HEK293 (cell line): ENCODE results near the gene AMN.

ENCODE experiments used
- CTCF ChIA-PET: fragments of 350-600 bp; formaldehyde crosslinking; extraction: SDS; loops from one replicate; lab custom pipeline; 2021; ENCODE audit warnings: antibody characterized with exemption; lab: Yijun Ruan, JAX
- POLR2A ChIA-PET: fragments of 300-600 bp; formaldehyde crosslinking; extraction: SDS; loops from one replicate; lab custom pipeline; 2020; ENCODE audit warnings: antibody characterized with exemption, inconsistent platforms; lab: Yijun Ruan, JAX
- H3K27ac ChIP-seq: fragments of 200-500 bp; sonication (Bioruptor generic); 2 replicates; pipeline ENCODE4 v1.5.1; 2014; ENCODE audit warnings: low read depth, low read length, control low read depth, inconsistent platforms; ENCODE audit errors: extremely low read depth
- H3K36me3 ChIP-seq, 2 experiments: fragments of 200-500 bp in 1 of 2; sonication (Bioruptor generic) in 1 of 2; 1 replicate in 1 of 2; 2 replicates in 1 of 2; pipeline ENCODE4 v1.5.1; 2014 to 2017; ENCODE audit warnings: inconsistent platforms in 2 of 2, low read length in 2 of 2; ENCODE audit not compliant: control insufficient read depth in 2 of 2, insufficient read depth in 1 of 2
- H3K4me1 ChIP-seq: fragments of 200-500 bp; sonication (Bioruptor generic); 2 replicates; pipeline ENCODE4 v1.5.1; 2014; ENCODE audit warnings: mild to moderate bottlenecking, low read length, inconsistent platforms; ENCODE audit not compliant: control insufficient read depth, insufficient read depth
- H3K4me3 ChIP-seq: 2 replicates; pipeline ENCODE4 v1.5.1; 2011; ENCODE audit warnings: low read depth, mild to moderate bottlenecking, control low read depth, low read length, moderate library complexity
- H3K9me3 ChIP-seq: fragments of 200-500 bp; sonication (Bioruptor generic); 2 replicates; pipeline ENCODE4 v1.5.1; 2014; ENCODE audit warnings: low read depth, low read length, inconsistent platforms; ENCODE audit not compliant: control insufficient read depth, insufficient read depth
- BCL11A ChIP-seq: fragments of 450-650 bp; formaldehyde crosslinking; IDR thresholded peaks from 2 replicates; pipeline ENCODE4 v1.5.1; 2016; ENCODE audit warnings: low read depth, missing biosample characterization, missing genetic modification characterization
- PRDM1 ChIP-seq: fragments of 450-650 bp; formaldehyde crosslinking; IDR thresholded peaks from 2 replicates; pipeline ENCODE4; 2016; ENCODE audit warnings: missing biosample characterization, missing genetic modification characterization
- SALL2 ChIP-seq: fragments of 450-650 bp; formaldehyde crosslinking; IDR thresholded peaks from 2 replicates; pipeline ENCODE4 v1.5.0; 2017; ENCODE audit warnings: missing biosample characterization, mild to moderate bottlenecking, missing genetic modification characterization, borderline replicate concordance
- SETDB1 ChIP-seq: IDR thresholded peaks from one replicate; pipeline ENCODE4 v1.6.1; 2017; ENCODE audit warnings: mild to moderate bottlenecking, low read length, moderate library complexity, mixed read lengths; ENCODE audit not compliant: insufficient read length
- ZBTB21 ChIP-seq: fragments of 450-650 bp; formaldehyde crosslinking; IDR thresholded peaks from 2 replicates; pipeline ENCODE4 v1.5.1; 2017; ENCODE audit warnings: missing biosample characterization, missing genetic modification characterization
- ZBTB8A ChIP-seq: fragments of 450-650 bp; formaldehyde crosslinking; IDR thresholded peaks from 2 replicates; pipeline ENCODE4 v1.5.1; 2016; ENCODE audit warnings: missing biosample characterization, missing genetic modification characterization
- ZNF138 ChIP-seq: fragments of 450-650 bp; formaldehyde crosslinking; IDR thresholded peaks from 2 replicates; pipeline ENCODE4 v1.5.1; 2016; ENCODE audit warnings: missing biosample characterization, missing genetic modification characterization, borderline replicate concordance
- ZNF155 ChIP-seq: fragments of 450-650 bp; formaldehyde crosslinking; IDR thresholded peaks from 2 replicates; pipeline ENCODE4 v1.5.1; 2016; ENCODE audit warnings: missing biosample characterization, missing genetic modification characterization
- ZNF248 ChIP-seq: fragments of 450-650 bp; formaldehyde crosslinking; IDR thresholded peaks from 2 replicates; pipeline ENCODE4 v1.5.1; 2017; ENCODE audit warnings: missing biosample characterization, missing genetic modification characterization
- ZNF292 ChIP-seq: fragments of 450-650 bp; formaldehyde crosslinking; IDR thresholded peaks from 2 replicates; pipeline ENCODE4 v1.5.1; 2016; ENCODE audit warnings: low read depth, missing biosample characterization, missing genetic modification characterization, borderline replicate concordance
- ZNF302 ChIP-seq: fragments of 450-650 bp; formaldehyde crosslinking; IDR thresholded peaks from 2 replicates; pipeline ENCODE4 v1.5.1; 2016; ENCODE audit warnings: missing biosample characterization, missing genetic modification characterization, low read depth
- ZNF311 ChIP-seq: fragments of 450-650 bp; formaldehyde crosslinking; IDR thresholded peaks from 2 replicates; pipeline ENCODE4 v1.5.1; 2017; ENCODE audit warnings: missing biosample characterization, missing genetic modification characterization, borderline replicate concordance
- ZNF391 ChIP-seq: fragments of 450-650 bp; formaldehyde crosslinking; IDR thresholded peaks from 2 replicates; pipeline ENCODE4 v1.5.1; 2016; ENCODE audit warnings: low read depth, missing biosample characterization, missing genetic modification characterization, borderline replicate concordance
- ZNF544 ChIP-seq: fragments of 450-650 bp; formaldehyde crosslinking; IDR thresholded peaks from 2 replicates; pipeline ENCODE4 v1.5.0; 2017; ENCODE audit warnings: missing biosample characterization, missing genetic modification characterization
- ZNF555 ChIP-seq: fragments of 450-650 bp; formaldehyde crosslinking; conservative IDR thresholded peaks from 2 replicates; pipeline ENCODE4 v1.5.1; 2017; ENCODE audit warnings: missing biosample characterization, mild to moderate bottlenecking, missing genetic modification characterization, inconsistent platforms
- ZNF623 ChIP-seq: fragments of 450-650 bp; formaldehyde crosslinking; IDR thresholded peaks from 2 replicates; pipeline ENCODE4 v1.5.1; 2016; ENCODE audit warnings: missing biosample characterization, missing genetic modification characterization
- ZNF776 ChIP-seq: fragments of 450-650 bp; formaldehyde crosslinking; IDR thresholded peaks from 2 replicates; pipeline ENCODE4 v1.5.0; 2017; ENCODE audit warnings: missing biosample characterization, missing genetic modification characterization, borderline replicate concordance
- TF ChIP-seq, protein P1 (sequence below): fragments of 450-650 bp; formaldehyde crosslinking; IDR thresholded peaks from 2 replicates; pipeline ENCODE4 v1.5.1; 2017; ENCODE audit warnings: missing biosample characterization, missing genetic modification characterization
- TF ChIP-seq, protein P2 (sequence below): fragments of 450-650 bp; formaldehyde crosslinking; IDR thresholded peaks from 2 replicates; pipeline ENCODE4 v1.5.1; 2016; ENCODE audit warnings: missing biosample characterization, missing genetic modification characterization, borderline replicate concordance
- TF ChIP-seq, protein P3 (sequence below): fragments of 450-650 bp; formaldehyde crosslinking; IDR thresholded peaks from 2 replicates; pipeline ENCODE4 v1.5.1; 2016; ENCODE audit warnings: missing biosample characterization, missing genetic modification characterization
- TF ChIP-seq, protein P4 (sequence below): fragments of 450-650 bp; formaldehyde crosslinking; IDR thresholded peaks from 2 replicates; pipeline ENCODE4 v1.5.1; 2017; ENCODE audit warnings: missing biosample characterization, missing genetic modification characterization
- TF ChIP-seq, protein P5 (sequence below): fragments of 450-650 bp; formaldehyde crosslinking; IDR thresholded peaks from 2 replicates; pipeline ENCODE4 v1.5.1; 2016; ENCODE audit warnings: missing biosample characterization, missing genetic modification characterization, low read depth
- TF ChIP-seq, protein P6 (sequence below): fragments of 450-650 bp; formaldehyde crosslinking; IDR thresholded peaks from 2 replicates; pipeline ENCODE4 v1.5.1; 2016; ENCODE audit warnings: missing biosample characterization, missing genetic modification characterization

The AMN gene

DNA sequence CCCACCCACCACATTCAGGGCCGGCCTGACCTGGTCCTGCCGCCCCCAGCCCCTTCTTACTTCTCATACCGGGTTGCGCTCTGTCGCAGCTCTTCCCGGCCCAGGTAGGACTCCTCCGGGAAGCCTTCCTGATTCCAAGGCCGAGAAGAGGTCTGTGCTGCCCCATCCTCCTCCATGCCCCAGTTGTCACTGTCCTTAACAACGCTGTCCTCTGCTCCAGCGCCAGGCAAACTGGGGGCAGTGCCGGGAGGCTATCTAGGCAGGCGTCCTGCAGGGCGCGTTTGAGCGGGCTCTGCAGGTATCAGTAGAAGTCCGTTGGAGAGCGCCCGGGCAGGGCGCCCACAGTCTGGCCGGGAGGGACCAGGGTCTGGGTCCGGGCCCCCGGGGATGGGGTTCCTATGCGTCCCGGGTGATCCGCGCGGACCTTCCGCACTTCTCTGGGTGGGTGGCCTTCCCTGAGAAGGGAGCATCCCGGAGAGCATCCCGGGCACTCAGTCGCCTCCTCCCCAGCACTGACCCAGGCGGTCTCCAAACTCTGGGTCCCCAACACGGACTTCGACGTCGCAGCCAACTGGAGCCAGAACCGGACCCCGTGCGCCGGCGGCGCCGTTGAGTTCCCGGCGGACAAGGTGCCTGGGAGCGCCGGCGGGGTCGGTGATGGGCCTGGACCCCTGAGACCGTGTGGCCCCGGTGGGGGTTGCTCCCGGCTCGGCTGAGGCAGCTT lies 900 bp downstream of the AMN start:
- no peak for TF ChIP-seq ZNF248 (tag by site-specific recombination)
- no peak for TF ChIP-seq ZNF302
- TF ChIP-seq, protein P1, sequence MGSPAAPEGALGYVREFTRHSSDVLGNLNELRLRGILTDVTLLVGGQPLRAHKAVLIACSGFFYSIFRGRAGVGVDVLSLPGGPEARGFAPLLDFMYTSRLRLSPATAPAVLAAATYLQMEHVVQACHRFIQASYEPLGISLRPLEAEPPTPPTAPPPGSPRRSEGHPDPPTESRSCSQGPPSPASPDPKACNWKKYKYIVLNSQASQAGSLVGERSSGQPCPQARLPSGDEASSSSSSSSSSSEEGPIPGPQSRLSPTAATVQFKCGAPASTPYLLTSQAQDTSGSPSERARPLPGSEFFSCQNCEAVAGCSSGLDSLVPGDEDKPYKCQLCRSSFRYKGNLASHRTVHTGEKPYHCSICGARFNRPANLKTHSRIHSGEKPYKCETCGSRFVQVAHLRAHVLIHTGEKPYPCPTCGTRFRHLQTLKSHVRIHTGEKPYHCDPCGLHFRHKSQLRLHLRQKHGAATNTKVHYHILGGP (tag by site-specific recombination) = no peak
- TF ChIP-seq BCL11A (tag by site-specific recombination) = no peak
- no peak for TF ChIP-seq ZNF555
- no peak for TF ChIP-seq ZNF623 (tag by site-specific recombination)
- TF ChIP-seq, protein P2, sequence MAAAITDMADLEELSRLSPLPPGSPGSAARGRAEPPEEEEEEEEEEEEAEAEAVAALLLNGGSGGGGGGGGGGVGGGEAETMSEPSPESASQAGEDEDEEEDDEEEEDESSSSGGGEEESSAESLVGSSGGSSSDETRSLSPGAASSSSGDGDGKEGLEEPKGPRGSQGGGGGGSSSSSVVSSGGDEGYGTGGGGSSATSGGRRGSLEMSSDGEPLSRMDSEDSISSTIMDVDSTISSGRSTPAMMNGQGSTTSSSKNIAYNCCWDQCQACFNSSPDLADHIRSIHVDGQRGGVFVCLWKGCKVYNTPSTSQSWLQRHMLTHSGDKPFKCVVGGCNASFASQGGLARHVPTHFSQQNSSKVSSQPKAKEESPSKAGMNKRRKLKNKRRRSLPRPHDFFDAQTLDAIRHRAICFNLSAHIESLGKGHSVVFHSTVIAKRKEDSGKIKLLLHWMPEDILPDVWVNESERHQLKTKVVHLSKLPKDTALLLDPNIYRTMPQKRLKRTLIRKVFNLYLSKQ (tag by site-specific recombination) = no peak
- TF ChIP-seq ZNF544 (tag by site-specific recombination) = no peak
- TF ChIP-seq ZBTB21 (tag by site-specific recombination) = no peak
- TF ChIP-seq, protein P3, sequence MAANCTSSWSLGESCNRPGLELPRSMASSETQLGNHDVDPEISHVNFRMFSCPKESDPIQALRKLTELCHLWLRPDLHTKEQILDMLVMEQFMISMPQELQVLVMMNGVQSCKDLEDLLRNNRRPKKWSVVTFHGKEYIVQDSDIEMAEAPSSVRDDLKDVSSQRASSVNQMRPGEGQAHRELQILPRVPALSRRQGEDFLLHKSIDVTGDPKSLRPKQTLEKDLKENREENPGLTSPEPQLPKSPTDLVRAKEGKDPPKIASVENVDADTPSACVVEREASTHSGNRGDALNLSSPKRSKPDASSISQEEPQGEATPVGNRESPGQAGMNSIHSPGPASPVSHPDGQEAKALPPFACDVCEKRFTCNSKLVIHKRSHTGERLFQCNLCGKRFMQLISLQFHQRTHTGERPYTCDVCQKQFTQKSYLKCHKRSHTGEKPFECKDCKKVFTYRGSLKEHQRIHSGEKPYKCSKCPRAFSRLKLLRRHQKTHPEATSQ (tag by site-specific recombination) = no peak
- no peaks in the 10 kb centered on the region for H3K36me3 ChIP-seq
- ChIA-PET POLR2A (no interaction called here), CTCF (no interaction called here)
- H3K27ac ChIP-seq = no peak overlapping the region
- no peaks in the 10 kb centered on the region for H3K9me3 ChIP-seq
- H3K4me1 ChIP-seq = no peaks in the 10 kb centered on the region
- H3K4me3 ChIP-seq = no peak overlapping the region

DNA sequence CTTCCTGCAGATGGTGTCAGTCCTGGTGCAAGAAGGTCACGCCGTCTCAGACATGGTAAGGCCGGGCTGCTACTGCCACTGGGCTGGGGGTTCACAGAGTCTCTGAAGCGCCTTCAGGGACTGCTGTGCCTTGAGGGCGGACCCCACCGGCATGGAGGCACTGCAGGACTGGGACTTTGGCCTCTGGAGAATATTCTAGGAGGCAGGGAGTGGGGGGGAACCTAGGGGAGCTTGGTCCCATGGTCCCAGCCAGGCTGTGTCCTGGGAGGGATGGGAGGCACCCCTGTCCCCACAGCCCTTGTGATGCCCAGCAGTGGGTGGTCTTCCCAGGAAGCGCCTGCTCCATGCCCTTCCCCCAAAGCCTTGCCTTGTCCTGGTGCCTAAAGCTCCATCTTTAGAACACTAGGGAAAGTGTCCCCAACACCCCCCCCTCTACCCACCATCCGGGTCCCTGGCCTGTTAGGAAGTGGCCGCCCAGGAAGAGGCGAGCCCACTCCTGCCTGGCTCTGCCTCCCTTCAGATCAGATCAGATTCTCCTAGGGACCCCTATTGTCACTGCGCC lies 1.5 kb downstream of the AMN start:
- H3K9me3 ChIP-seq = no peaks in the 10 kb centered on the region
- no peak overlapping the region for H3K27ac ChIP-seq
- ChIA-PET CTCF (interaction anchor here (0.5 kb wide), 1 partner anchor 1263 kb away, joined by 3 read pairs; no protein-coding TSS in a partner anchor), POLR2A (no interaction called here)
- H3K4me3 ChIP-seq = no peak overlapping the region
- no peaks in the 10 kb centered on the region for H3K36me3 ChIP-seq
- no peaks in the 10 kb centered on the region for H3K4me1 ChIP-seq
- TF ChIP-seq PRDM1 (tag by site-specific recombination) (no peak), ZNF311 (no peak), ZNF391 (tag by site-specific recombination) (no peak), ZNF155 (tag by site-specific recombination) (no peak), SALL2 (tag by site-specific recombination) (no peak), ZNF776 (no peak), SETDB1 (no peak), ZBTB8A (tag by site-specific recombination) (no peak), ZNF138 (tag by site-specific recombination) (no peak), ZNF292 (tag by site-specific recombination) (no peak)
- TF ChIP-seq, protein P4, sequence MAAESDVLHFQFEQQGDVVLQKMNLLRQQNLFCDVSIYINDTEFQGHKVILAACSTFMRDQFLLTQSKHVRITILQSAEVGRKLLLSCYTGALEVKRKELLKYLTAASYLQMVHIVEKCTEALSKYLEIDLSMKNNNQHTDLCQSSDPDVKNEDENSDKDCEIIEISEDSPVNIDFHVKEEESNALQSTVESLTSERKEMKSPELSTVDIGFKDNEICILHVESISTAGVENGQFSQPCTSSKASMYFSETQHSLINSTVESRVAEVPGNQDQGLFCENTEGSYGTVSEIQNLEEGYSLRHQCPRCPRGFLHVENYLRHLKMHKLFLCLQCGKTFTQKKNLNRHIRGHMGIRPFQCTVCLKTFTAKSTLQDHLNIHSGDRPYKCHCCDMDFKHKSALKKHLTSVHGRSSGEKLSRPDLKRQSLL (tag by site-specific recombination) = no peak
- TF ChIP-seq, protein P2 (tag by site-specific recombination) = no peak
- TF ChIP-seq, protein P5, sequence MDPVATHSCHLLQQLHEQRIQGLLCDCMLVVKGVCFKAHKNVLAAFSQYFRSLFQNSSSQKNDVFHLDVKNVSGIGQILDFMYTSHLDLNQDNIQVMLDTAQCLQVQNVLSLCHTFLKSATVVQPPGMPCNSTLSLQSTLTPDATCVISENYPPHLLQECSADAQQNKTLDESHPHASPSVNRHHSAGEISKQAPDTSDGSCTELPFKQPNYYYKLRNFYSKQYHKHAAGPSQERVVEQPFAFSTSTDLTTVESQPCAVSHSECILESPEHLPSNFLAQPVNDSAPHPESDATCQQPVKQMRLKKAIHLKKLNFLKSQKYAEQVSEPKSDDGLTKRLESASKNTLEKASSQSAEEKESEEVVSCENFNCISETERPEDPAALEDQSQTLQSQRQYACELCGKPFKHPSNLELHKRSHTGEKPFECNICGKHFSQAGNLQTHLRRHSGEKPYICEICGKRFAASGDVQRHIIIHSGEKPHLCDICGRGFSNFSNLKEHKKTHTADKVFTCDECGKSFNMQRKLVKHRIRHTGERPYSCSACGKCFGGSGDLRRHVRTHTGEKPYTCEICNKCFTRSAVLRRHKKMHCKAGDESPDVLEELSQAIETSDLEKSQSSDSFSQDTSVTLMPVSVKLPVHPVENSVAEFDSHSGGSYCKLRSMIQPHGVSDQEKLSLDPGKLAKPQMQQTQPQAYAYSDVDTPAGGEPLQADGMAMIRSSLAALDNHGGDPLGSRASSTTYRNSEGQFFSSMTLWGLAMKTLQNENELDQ (tag by site-specific recombination) = no peak
- TF ChIP-seq, protein P6, sequence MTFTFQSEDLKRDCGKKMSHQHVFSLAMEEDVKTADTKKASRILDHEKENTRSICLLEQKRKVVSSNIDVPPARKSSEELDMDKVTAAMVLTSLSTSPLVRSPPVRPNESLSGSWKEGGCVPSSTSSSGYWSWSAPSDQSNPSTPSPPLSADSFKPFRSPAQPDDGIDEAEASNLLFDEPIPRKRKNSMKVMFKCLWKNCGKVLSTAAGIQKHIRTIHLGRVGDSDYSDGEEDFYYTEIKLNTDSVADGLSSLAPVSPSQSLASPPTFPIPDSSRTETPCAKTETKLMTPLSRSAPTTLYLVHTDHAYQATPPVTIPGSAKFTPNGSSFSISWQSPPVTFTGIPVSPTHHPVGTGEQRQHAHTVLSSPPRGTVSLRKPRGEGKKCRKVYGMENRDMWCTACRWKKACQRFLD = no peak
